GM12891 (cell line): Measurements from ENCODE around the gene APH1A.

Experiments
- PAX5 ChIP-seq: IDR thresholded peaks from 2 replicates; pipeline ENCODE4 v1.6.1; 2011; ENCODE audit warnings: low read length, moderate library complexity, mild to moderate bottlenecking; ENCODE audit not compliant: insufficient read depth, severe bottlenecking
- POLR2A ChIP-seq: IDR thresholded peaks from 2 replicates; pipeline ENCODE4 v1.6.1; 2011; ENCODE audit warnings: low read depth, low read length, control low read depth
- POLR2AphosphoS5 ChIP-seq: IDR thresholded peaks from 2 replicates; pipeline ENCODE4 v1.6.1; 2011; ENCODE audit warnings: low read depth, low read length, control low read depth
- POU2F2 ChIP-seq: IDR thresholded peaks from 2 replicates; pipeline ENCODE4 v1.6.1; 2011; ENCODE audit warnings: low read depth, mild to moderate bottlenecking, control low read depth, low read length, moderate library complexity
- SPI1 ChIP-seq: IDR thresholded peaks from 2 replicates; pipeline ENCODE4 v1.6.1; 2011; ENCODE audit warnings: low read depth, low read length, control low read depth
- TAF1 ChIP-seq: IDR thresholded peaks from 2 replicates; pipeline ENCODE4 v1.6.1; 2011; ENCODE audit warnings: low read depth, low read length, control low read depth

GRCh38 chr1:150243003-150243402 lies 25.8 kb downstream of the APH1A start:
- TF ChIP-seq TAF1 (no peak), POLR2A (no peak), POLR2AphosphoS5 (no peak), SPI1 (no peak), PAX5 (no peak), POU2F2 (no peak)
